GM12878 (cell line): ENCODE measurements around the gene SP110. TPM values are rescaled to one million over a fixed set of nuclear protein-coding genes. Genes with fewer than 3 reads are reported as not detected.

Experiments used
- ATF3 ChIP-seq: IDR thresholded peaks from 2 replicates; pipeline ENCODE4 v1.6.1; 2011; ENCODE audit warnings: low read depth, mild to moderate bottlenecking, low read length, moderate library complexity, borderline replicate concordance; ENCODE audit errors: extremely low read depth
- CBX3 ChIP-seq: fragments of 200-600 bp; sonication (generic); IDR thresholded peaks from 2 replicates; pipeline ENCODE4 v1.6.1; 2016; ENCODE audit warnings: low read depth, borderline replicate concordance
- CHD4 ChIP-seq: fragments of 200-600 bp; sonication (generic); IDR thresholded peaks from 2 replicates; pipeline ENCODE4 v1.6.1; 2016; ENCODE audit warnings: mild to moderate bottlenecking
- EED ChIP-seq: sonication (generic); IDR thresholded peaks from 2 replicates; pipeline ENCODE4 v1.6.1; 2016; ENCODE audit warnings: antibody characterized with exemption, low read depth
- KAT2A ChIP-seq: conservative IDR thresholded peaks from 2 replicates; pipeline ENCODE4 v1.6.1; 2011; ENCODE audit warnings: low read depth, low read length; ENCODE audit not compliant: control insufficient read depth
- MTA2 ChIP-seq: fragments of 450-650 bp; IDR thresholded peaks from 2 replicates; pipeline ENCODE4 v1.6.1; 2016; ENCODE audit warnings: low read depth, mild to moderate bottlenecking, moderate library complexity
- NR2C1 ChIP-seq: fragments of 450-650 bp; IDR thresholded peaks from 2 replicates; pipeline ENCODE4 v1.6.1; 2017; ENCODE audit warnings: antibody characterized with exemption, mild to moderate bottlenecking, moderate library complexity
- POU2F2 ChIP-seq: IDR thresholded peaks from 3 replicates; pipeline ENCODE4 v1.6.1; 2011; ENCODE audit warnings: low read depth, mild to moderate bottlenecking, low read length, borderline replicate concordance
- RAD21 ChIP-seq: IDR thresholded peaks from 2 replicates; pipeline ENCODE4 v1.6.1; 2011; ENCODE audit warnings: mild to moderate bottlenecking, low read depth, low read length, moderate library complexity; ENCODE audit not compliant: insufficient read depth
- RB1 ChIP-seq: fragments of 450-650 bp; formaldehyde crosslinking; IDR thresholded peaks from 2 replicates; pipeline ENCODE4 v1.6.1; 2017; ENCODE audit warnings: mild to moderate bottlenecking, borderline replicate concordance
- RUNX3 ChIP-seq: IDR thresholded peaks from 2 replicates; pipeline ENCODE4 v1.6.1; 2012; ENCODE audit warnings: low read length, inconsistent platforms
- SIX5 ChIP-seq: IDR thresholded peaks from 2 replicates; pipeline ENCODE4 v1.6.1; 2011; ENCODE audit warnings: mild to moderate bottlenecking, low read depth, low read length, moderate library complexity; ENCODE audit not compliant: severe bottlenecking
- STAT1 ChIP-seq: fragments of 450-650 bp; conservative IDR thresholded peaks from 2 replicates; pipeline ENCODE4 v1.6.1; 2014; ENCODE audit warnings: antibody characterized with exemption, mild to moderate bottlenecking
- TCF3 ChIP-seq: IDR thresholded peaks from 2 replicates; pipeline ENCODE4 v1.6.1; 2012; ENCODE audit warnings: low read depth, mild to moderate bottlenecking, low read length, borderline replicate concordance; ENCODE audit not compliant: insufficient read depth
- ZBTB4 ChIP-seq: fragments of 450-650 bp; formaldehyde crosslinking; IDR thresholded peaks from 2 replicates; pipeline ENCODE4 v1.4.0; 2022; ENCODE audit warnings: mild to moderate bottlenecking, moderate library complexity
- ZNF24 ChIP-seq: fragments of 450-650 bp; IDR thresholded peaks from 2 replicates; pipeline ENCODE4 v1.6.1; 2017; ENCODE audit warnings: antibody characterized with exemption, mild to moderate bottlenecking
- polyA plus RNA-seq, 11 experiments: library from polyadenylated mRNA; depleted of rRNA in 4 of 11; unstranded in 6 of 11; stranded (reverse) in 5 of 11; fragments of >200 nt; fragmentation: Nextera tagmentation in 4 of 11; fragmentation: Illumina TruSeq in 1 of 11; extraction: Ambion mirVana in 4 of 11; extraction: Trizol in 1 of 11; gene quantifications; 1 replicate in 1 of 11; 2 replicates in 10 of 11; pipeline versions ENCODE4 v1.2.1 to v1.2.3, GENCODE V29; 2011 to 2016; ENCODE audit warnings: inconsistent platforms in 2 of 11, missing spikeins in 2 of 11, low read depth in 1 of 11
- total RNA-seq, 4 experiments: library from RNA; depleted of rRNA in 3 of 4; stranded (reverse); fragments of >200 nt in 3 of 4; fragmentation: Illumina TruSeq in 1 of 4; extraction: Trizol in 1 of 4; gene quantifications; 2 replicates each; pipeline versions ENCODE4 v1.2.1 to v1.2.3, GENCODE V29; 2013 to 2021
- TF ChIP-seq, protein P1 (sequence below), 3 experiments: IDR thresholded peaks in 2 of 3; conservative IDR thresholded peaks in 1 of 3; 2 replicates each; pipeline ENCODE4 v1.5.1; 2011; ENCODE audit warnings: low read depth in 3 of 3, low read length in 3 of 3, mild to moderate bottlenecking in 3 of 3, control low read depth in 2 of 3, moderate library complexity in 2 of 3, inconsistent platforms in 1 of 3, mixed read lengths in 1 of 3; ENCODE audit not compliant: control insufficient read depth in 2 of 3, insufficient read depth in 1 of 3; ENCODE audit errors: extremely low read depth in 1 of 3
- TF ChIP-seq, protein P2 (sequence below): IDR thresholded peaks from 2 replicates; pipeline ENCODE4 v1.6.1; 2012; ENCODE audit warnings: low read depth, low read length, improper control_type of control experiment
- TF ChIP-seq, protein P3 (sequence below): IDR thresholded peaks from 2 replicates; pipeline ENCODE4 v1.6.1; 2011; ENCODE audit warnings: low read depth, low read length, improper control_type of control experiment, borderline replicate concordance
- TF ChIP-seq, protein P4 (sequence below): fragments of 450-650 bp; IDR thresholded peaks from 2 replicates; pipeline ENCODE4 v1.6.1; 2017; ENCODE audit warnings: low read depth, mild to moderate bottlenecking, moderate library complexity

Gene SP110
- total and polyA plus RNA-seq, 10 of the 15 experiments (the other 5 are each of a cell fraction or from before 2014, with no cell fraction given) = 81.2 to 149 (median 100) TPM

DNA sequence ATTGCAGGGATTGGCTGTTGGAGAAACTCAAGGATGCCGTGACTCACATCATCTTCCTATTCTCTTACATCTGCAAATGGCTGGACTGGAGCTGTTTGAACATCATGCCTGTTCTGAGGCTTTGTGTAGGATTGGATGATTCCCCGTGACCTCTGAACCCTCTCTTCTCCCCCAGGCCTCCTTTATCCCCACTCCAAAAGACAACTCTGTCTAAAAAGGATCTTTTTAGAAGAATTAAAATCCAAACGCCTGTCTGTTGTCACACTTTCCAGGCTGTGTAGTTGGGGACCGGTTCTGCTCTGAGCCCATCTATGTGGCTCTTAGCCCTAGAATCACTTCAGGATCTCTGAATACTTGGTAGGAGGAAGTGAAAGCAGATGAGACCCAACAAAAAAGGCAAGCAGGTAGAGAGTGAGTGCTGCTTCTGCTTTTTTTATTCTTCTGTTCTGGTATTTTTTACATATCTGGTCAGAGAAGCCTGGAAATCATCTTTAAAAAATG is 6.3 kb upstream of the SP110 start (continued):
- TF ChIP-seq, protein P1, sequence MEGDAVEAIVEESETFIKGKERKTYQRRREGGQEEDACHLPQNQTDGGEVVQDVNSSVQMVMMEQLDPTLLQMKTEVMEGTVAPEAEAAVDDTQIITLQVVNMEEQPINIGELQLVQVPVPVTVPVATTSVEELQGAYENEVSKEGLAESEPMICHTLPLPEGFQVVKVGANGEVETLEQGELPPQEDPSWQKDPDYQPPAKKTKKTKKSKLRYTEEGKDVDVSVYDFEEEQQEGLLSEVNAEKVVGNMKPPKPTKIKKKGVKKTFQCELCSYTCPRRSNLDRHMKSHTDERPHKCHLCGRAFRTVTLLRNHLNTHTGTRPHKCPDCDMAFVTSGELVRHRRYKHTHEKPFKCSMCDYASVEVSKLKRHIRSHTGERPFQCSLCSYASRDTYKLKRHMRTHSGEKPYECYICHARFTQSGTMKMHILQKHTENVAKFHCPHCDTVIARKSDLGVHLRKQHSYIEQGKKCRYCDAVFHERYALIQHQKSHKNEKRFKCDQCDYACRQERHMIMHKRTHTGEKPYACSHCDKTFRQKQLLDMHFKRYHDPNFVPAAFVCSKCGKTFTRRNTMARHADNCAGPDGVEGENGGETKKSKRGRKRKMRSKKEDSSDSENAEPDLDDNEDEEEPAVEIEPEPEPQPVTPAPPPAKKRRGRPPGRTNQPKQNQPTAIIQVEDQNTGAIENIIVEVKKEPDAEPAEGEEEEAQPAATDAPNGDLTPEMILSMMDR (IDR thresholded peaks at IDR 0.05 in 2 of 3, conservative IDR thresholded peaks at IDR 0.05 in 1 of 3; ENCODE audit: control insufficient read depth in 2 of 3, extremely low read depth in 1 of 3, insufficient read depth in 1 of 3, low read depth in 3 of 3, low read length in 3 of 3) = no peak
- no peak for TF ChIP-seq ZNF24
- TF ChIP-seq KAT2A = no peak
- TF ChIP-seq POU2F2 = peak; percentile 22; the same call in 1 of the 3 replicates
- TF ChIP-seq, protein P2, sequence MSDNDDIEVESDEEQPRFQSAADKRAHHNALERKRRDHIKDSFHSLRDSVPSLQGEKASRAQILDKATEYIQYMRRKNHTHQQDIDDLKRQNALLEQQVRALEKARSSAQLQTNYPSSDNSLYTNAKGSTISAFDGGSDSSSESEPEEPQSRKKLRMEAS = no peak
- TF ChIP-seq RUNX3 = peak; percentile 71
- peak; percentile 60 for TF ChIP-seq EED
- TF ChIP-seq ZBTB4 (CRISPR knock-in tag) = no peak
- no peak for TF ChIP-seq TCF3
- TF ChIP-seq RAD21 = no peak
- TF ChIP-seq CBX3 = no peak
- TF ChIP-seq, protein P3, sequence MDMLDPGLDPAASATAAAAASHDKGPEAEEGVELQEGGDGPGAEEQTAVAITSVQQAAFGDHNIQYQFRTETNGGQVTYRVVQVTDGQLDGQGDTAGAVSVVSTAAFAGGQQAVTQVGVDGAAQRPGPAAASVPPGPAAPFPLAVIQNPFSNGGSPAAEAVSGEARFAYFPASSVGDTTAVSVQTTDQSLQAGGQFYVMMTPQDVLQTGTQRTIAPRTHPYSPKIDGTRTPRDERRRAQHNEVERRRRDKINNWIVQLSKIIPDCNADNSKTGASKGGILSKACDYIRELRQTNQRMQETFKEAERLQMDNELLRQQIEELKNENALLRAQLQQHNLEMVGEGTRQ = no peak
- no peak for TF ChIP-seq CHD4
- TF ChIP-seq, protein P4, sequence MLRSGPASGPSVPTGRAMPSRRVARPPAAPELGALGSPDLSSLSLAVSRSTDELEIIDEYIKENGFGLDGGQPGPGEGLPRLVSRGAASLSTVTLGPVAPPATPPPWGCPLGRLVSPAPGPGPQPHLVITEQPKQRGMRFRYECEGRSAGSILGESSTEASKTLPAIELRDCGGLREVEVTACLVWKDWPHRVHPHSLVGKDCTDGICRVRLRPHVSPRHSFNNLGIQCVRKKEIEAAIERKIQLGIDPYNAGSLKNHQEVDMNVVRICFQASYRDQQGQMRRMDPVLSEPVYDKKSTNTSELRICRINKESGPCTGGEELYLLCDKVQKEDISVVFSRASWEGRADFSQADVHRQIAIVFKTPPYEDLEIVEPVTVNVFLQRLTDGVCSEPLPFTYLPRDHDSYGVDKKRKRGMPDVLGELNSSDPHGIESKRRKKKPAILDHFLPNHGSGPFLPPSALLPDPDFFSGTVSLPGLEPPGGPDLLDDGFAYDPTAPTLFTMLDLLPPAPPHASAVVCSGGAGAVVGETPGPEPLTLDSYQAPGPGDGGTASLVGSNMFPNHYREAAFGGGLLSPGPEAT = 0 out of 2 replicates have a peak, but pooled peaks have one; percentile 53
- peak; percentile 84 for TF ChIP-seq NR2C1
- TF ChIP-seq RB1 = no peak
- no peak for TF ChIP-seq ATF3
- no peak for TF ChIP-seq STAT1
- peak; percentile 31; the same call in 1 of the 2 replicates for TF ChIP-seq MTA2
- no peak for TF ChIP-seq SIX5
